GM19023 (cell line): ENCODE results near the gene GAD1.
A peak's percentile ranks its signal among the peaks of the same experiment; 100 is the strongest.

ENCODE experiments used
- ATAC-seq: cut with Tn5 transposase; IDR thresholded peaks from one replicate; pipeline ENCODE4 v1.9.1; 2021; ENCODE audit warnings: mild to moderate bottlenecking, moderate library complexity; ENCODE audit not compliant: unreplicated experiment

Gene GAD1

DNA sequence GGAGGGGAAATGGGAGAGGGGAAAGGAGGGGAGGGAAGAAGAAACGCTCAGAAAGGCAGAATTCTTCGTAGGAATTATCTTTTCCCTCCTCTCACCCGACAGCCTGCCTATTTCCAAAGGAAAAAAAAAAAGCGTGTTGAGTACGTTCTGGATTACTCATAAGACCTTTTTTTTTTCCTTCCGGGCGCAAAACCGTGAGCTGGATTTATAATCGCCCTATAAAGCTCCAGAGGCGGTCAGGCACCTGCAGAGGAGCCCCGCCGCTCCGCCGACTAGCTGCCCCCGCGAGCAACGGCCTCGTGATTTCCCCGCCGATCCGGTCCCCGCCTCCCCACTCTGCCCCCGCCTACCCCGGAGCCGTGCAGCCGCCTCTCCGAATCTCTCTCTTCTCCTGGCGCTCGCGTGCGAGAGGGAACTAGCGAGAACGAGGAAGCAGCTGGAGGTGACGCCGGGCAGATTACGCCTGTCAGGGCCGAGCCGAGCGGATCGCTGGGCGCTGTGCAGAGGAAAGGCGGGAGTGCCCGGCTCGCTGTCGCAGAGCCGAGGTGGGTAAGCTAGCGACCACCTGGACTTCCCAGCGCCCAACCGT, at the start of gene GAD1:
GAD1 (plus strand) TSS at position 384 of the 589 bp plus-strand sequence. CDS start 1,705 bp downstream, outside the sequence.
- peak; percentile 42 for ATAC-seq

DNA sequence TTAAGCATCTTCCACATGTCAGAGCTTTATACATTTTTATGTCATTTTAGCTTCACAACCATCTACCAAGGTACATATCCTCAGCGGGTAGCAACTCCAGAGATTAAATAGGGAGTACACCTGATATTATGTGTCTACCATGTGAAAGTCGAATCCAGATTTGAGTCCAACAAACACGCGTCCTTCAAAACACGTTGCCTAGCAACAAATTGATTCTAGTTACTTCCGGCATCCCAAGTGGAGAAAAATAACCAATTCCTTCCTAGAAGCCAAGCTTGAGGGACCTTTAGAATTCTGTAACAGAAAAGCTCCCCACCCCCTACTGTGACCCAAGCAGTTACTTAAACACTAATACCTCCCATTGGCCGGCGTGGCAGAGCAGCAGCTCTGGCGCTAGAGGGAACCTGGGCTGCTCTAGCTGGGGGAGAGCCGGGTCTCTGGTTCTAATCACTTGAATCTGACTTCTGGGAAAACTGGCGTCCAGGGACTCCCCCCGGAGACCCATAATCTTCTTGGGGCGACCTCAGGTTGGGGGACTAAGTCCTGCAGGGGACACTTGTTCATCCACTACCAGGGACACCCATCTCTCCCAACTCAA, 46.6 kb upstream of the GAD1 start, which contains the start of gene ERICH2:
ERICH2 (plus strand) TSS at position 371 of the 598 bp plus-strand sequence. CDS start 304 bp downstream, outside the sequence.
- peak; percentile 50 for ATAC-seq

DNA sequence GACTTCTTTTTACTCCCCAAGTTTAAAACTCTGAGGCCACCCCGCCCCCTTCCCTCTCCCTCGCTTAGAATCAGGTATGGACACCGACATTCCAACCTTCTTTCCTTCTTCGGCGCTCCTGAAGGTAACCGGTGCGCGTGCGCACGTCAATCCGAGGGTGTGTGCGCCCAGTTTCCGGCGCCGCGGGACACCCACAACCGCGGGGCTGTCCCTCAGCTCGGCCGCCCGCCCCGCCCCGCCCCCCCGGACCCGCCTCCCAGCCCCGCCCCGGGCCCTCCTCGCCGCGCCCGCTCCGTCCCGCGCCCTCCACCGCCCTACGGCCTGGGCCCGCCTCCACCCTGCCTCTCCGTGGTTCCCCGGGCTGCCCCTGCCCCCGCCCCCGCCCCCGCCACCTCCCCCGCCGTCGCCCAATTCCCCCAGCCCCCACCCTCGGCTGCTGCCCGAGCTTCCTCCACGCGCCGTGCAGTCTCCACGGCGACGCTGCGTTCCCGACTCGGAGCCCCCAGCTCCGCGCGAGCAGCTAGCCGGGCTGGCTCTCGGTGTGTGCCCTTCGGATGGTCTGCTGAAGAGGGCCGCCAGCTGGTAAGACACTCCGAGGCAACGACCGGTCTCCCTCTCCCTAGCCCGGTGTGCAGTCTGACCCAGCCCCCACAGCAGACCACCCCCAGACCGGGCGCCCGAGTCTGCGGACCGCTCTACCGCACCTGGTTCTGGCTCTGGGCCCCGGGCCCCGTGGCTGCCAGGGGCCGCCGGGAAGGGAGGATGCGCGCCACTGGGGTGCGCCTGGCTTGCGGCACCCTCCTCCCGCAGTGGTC, 45.9 kb upstream of the GAD1 start:
- peak; percentile 88 for ATAC-seq

DNA sequence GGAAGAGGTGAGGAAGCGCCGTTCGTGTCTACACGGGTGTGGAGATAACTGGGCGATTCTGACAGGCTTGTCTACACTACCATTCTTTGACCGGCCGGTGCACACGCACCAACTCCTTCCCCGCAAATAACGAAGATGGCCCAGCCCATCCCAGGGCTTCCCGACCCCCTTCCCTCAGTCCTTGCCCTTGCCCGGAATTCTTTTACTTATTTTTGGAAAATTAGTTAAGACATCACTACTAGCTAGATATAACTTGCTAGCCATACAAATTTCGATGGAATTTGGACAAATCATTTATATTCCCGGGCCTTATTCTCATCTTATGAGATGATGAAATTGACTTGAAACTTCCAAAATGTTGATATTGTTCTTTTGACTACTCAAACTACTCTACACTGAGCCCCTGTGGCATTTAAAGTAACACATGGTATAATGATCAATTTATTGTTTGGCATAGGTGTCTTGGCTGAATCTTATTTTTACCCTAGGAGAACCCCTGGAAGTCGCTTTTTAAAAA, 45.2 kb upstream of the GAD1 start:
- ATAC-seq: no peak

DNA sequence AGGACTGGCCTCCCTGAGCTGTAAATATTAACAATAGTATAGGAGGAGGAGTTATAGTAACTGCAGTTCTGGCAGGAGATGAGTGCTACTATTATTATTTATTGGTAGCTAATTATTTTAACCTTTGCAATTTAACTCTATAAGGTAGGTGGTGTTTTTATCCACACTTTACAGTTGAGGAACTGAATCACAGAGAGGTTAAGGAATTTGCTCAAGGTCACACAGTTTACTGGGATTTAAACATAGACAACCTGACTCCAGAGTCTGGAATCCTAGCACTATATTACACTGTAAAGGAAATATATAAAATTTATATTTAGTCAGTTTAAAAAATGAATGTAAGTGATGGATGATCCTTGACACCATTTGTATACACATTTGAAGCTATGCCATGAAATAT, 44.4 kb upstream of the GAD1 start:
- ATAC-seq: no peak

DNA sequence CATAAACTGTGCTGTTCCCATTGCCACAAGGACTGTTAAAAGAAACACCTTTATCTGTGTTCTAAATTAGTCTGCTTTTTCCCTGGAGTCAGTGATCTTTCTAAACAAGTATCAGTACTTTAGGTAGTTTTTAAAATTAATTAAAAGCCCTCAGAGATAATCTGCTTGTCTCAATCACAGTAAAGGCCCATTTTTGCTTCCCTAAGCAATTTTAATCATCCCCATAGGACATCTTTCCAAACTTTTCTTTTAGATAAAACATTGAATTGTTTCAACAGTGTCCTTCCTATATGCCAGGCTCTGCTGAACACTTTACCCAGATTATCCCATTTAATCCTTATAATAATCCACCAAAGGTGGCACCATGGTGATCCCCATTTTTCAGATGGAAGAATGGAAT, 42.6 kb upstream of the GAD1 start:
- ATAC-seq: no peak

DNA sequence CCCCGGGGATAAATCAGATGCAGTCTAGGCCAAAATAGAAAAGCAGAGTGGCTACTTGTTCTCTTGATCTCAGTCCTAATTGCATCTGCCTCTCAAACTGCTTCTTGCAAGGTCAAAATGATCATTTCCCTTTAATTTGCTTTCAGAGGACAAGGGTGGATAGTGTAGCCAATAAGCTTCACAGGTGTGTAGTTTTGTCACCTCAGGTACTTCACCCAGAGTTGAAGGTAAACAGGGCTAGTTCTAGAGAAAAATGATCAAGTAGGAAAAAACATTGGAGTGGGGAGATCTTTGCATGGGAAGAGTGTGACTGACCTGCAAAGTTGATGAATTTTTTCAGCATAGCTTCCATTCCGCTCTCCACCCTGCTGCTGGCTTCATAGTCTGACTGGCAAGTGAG, 37.8 kb upstream of the GAD1 start:
- no peak for ATAC-seq

DNA sequence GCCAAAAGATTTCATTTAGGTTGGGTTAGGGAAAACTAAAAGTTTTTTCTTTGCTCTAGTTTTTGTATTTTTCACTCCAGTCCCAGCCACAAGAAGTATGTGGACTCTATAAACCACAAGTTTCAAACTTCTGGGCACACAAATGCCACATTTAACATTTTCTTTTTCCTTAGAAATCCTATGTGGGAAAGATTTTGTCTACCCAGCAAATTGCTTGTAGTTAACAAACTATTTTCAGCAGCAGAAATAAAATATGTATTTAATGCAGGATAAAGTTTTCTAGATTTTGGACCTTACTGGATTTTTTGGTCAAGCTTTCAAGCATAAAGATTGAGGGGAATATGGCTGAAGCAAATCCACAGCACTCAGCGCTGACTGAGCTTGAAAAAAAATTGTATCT, 37.4 kb upstream of the GAD1 start:
- ATAC-seq: no peak

DNA sequence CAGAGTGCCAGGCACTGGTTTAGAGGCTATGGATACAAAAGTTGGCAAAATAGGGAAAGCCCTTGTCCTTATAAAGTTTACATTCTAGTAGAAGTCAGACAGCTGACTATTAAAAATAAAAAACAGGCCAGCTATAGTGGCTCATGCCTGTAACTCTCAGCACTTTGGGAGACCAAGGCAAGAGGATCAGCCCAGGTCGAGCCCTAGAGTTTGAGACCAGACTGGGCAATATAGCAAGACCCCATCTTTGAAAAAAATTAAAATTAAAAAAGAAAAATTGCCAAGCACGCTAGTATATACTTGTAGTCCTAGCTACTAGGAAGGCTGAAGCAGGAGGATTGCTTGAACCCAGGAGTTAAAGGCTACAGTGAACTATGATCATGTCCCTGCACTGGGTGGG, 34.0 kb upstream of the GAD1 start:
- no peak for ATAC-seq

DNA sequence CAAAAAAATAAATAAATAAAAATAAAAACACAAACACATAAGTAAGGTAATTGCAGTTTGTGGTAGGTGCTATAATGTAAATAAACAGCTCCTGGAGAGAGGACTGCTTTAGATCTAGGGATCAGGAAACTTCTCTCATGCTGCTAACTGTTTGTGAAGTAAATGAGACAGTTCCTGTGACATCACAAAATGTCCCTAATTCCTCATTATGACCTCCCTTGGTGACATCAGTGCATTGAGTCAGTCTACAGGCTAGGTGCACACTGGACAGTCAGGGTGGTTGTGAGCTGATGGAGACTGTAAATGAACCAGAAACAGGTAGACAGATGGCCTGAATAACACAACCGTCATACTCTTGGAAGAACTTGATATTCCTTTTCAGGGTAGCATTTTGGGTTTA, 33.1 kb upstream of the GAD1 start:
- no peak for ATAC-seq

DNA sequence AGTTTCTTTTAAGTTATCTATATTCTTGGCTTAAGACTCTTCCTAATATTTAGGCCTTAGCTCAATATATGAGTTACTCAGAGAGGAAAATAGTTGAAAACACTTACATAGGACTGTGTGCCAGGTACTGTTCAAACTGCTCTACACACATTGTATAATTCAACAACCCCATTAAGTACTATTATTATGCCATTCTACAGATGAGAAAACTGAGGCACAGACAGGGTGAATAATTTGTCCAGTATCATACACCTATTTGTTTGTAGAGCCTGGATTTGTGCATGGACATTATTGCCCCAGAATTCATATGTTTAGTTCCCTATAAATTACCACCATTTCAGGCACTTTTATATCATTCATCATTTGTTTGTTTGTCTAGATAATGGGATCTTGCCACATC, 17.7 kb upstream of the GAD1 start:
- no peak for ATAC-seq

DNA sequence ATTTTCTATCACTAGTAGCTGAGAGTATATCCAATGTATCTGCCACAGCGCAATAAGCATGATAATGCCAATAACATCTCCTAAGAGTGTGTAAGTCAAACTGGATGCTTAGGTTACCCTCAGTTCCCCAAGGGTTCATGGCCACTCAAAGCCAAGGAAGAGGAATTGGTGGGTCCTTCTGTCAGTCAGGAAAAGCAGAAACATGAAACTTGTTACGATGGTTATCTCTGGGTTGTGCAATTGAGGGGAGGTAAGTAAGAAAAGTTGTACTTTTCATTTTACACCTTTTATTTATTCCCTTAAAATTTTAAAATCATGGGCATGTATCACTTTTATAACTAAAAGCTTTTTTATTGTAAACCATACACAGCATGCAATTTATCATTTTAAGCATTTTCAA, 10.1 kb upstream of the GAD1 start:
- ATAC-seq: no peak

DNA sequence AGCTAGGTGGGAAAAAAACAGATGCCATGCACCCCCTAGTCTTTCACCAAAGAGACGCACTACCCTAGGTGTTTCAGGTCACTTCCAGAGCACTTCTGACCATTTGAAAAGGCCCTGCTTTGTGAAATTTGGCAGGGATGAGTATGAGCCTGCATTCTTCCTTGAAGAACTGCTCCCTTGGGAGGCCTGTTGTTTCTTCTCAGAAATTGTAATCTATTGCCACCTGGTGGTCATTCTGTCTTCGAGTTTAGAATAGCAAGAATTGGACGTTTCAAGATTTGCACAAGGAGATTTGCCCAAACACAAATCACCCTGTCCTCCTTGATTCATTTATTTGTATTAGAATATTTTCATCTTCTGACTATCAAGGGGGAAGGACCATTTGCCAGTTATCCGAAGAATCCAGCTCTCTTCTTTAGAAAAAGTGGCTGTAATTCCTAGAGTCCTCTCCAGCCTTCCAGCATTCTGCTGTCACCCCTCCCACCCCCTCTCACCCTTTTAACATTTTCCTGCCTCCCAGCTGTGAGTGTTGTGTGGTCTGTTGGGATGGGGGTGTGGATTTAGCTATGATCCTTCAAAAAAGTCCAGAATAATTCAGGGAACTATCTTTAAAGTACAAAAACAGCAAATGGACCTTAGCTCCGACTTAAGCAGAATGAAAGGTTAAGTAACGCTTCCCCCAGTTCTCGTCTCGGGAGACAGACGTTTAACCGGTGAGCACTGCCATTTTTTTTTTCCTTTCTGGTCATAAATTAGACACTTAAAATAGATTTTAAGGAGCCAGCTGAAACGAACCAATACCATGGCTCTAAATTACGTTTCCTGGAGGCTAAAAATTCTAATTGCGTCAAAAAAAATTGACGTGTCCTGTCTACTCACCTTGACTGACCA, 3.7 kb upstream of the GAD1 start:
- ATAC-seq: no peak

DNA sequence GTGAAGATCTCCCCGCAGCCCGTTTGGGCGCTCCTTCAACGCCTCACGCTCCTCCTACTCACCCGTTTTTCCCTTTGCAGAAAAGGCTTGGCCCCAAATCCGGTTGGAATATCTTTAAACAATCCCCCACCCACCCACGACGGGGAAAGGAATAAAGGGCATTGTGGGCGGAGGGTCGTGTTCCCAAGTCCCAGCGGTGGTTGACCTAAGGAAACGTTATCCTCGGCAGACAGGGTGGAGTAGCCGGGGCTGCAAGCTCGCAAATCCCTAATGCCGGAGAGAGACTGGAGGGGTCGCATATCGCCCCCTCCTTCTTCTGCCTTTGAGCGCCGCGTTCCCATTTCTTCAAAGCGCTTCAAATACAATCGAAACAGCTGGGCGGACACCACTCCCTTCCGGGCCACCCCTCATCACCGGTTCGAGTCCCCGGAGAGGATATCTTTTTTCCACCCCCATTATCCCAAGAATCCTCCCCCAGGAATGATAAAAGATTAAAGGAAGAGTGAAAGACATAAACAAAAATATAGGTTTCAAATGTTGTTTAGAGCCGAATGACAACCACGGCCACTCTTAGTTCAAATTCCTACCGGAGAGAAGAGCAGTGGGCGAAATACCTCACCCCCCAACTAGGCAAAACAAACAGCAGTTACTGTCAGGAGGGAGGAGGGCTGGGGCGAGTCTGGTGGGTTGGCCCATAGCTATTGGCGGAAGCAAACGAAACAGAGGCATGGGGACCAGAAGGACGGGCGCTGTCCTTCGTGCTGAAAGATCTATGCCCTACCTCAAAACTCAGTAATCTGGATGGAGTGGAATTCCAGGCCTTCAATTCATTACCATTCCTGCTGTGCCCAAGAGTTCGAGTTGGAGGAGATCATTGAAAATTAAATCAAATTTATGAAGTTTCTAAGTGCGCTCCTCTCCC, 2.8 kb upstream of the GAD1 start:
- ATAC-seq: no peak

DNA sequence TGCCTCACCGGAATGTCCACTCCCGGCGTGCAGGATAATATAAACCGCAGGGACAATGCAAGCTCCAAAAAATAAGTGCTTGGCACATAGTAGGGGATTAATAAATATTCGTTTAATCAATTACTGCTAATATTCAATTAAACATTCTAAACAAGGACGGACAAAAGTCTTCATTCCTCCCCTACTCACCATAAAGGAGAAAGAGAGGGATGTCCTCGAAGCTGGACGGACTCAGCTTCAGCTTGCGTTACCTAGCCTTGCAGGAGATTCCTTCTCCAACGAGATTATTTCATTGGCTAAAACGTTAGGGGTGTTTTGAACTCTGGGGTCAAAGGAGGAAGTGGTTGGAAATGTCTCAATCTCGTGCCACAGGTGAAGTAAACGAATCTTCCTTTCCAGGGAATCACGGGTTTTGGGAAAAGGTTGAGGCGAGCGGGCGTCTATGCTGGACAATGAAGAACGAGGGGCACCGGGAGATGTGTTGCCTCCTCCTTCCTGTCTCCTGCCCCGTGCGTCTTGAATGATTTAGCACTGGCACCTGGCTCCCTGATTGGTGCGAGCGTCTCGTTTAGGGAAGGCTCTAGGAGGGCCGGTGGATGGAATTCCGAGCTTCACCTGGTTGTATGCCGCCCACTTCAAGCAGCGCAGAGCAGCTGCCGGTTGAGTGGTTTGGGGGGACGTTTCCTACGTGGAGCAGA, 2.0 kb upstream of the GAD1 start:
- no peak for ATAC-seq

DNA sequence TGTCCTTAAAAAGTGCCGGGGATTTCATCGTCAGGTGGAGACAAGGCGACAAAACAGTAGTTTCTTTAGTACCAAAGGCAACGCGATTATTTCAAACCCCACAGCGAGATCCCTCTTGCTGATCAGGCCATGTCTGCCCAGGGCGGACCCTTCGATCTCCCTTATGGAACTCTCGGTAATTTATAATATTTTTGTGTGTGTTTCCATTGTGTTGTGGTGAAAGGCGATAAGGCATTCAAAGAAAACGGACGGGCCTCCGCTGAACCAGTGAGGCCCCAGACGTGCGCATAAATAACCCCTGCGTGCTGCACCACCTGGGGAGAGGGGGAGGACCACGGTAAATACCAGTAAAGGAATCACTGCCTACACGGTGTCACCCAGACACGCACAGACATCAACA, 1.4 kb upstream of the GAD1 start:
- no peak for ATAC-seq

DNA sequence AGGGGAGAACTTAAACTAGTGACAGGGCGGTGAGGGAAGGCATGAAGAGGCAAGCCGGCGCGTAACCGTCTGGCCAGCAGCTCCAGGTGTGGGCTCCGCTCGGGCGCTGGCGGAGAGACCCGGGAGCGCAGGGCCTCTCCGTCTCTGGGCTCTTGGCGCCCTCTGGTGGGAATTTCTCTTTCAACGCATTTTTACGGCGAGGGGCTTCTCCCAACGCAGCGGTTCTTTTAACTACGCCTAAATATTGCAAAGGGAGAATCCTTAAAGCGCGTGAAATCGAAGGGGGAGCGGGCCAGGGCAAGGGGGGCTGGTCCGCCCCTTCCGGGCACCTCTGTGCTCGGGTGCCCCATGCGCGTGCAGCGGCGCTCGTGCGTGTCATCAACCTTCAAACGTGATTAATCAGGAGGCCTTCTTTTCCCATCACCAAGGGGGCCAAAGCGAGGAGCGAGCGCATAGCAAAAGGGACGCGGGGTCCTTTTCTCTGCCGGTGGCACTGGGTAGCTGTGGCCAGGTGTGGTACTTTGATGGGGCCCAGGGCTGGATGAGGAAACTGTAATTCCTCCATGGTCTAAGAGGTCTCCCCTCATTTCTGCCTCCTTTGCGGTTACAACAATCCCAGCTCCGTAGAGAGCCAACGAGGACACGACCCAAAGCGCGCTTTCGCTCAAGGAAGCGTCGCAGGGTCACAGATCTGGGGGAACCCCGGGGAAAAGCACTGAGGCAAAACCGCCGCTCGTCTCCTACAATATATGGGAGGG, 762 bp upstream of the GAD1 start:
- peak; percentile 51 for ATAC-seq
